ENCODE measurements around the gene NXF3.
"Not testable (repeated sequence)": the region's sequence is repeated elsewhere in the genome, so short reads cannot be mapped to it uniquely, and the experiment has no call there.

NXF3 gene

DNA sequence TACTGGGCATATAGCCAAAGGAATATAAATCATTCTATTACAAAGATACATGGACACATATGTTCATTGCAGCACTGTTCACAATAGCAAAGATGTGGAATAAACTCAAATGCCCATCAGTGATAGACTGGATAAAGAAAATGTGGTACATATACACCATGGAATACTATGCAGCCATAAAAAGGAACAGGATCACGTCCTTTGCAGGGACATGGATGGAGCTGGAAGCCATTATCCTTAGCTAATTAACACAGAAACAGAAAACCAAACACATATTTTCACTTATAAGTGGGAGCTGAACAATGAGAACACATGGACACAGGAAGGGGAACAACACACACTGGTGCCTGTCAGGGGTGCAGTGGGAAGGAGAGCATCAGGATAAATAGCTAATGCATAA lies 59.6 kb downstream of the NXF3 start:
- not testable (repeated sequence) for DNase-seq (ENCODE audit: low read depth)
